Tibial artery (tissue), 4 donors: Measurements from ENCODE around the gene EPHB4.

Experiments
- DNase-seq, 2 donors: peaks; one replicate each; pipeline ENCODE4 v3.0.0-alpha.2; 2019
- H3K27ac ChIP-seq, 2 donors: fragments of 200-600 bp; sonication (generic) in 1 of 2; 1 replicate in 1 of 2; 2 replicates in 1 of 2; pipeline ENCODE4 v1.5.1; 2018 to 2019; ENCODE audit warnings: mild to moderate bottlenecking in 1 of 2
- H3K27me3 ChIP-seq, 2 donors: fragments of 200-600 bp; sonication (generic) in 1 of 2; one replicate each; pipeline versions ENCODE4 v1.5.1 to v1.6.0; 2016 to 2019
- H3K36me3 ChIP-seq, 3 donors: fragments of 200-600 bp; sonication (generic) in 2 of 3; one replicate each; pipeline ENCODE4 v1.5.1; 2016 to 2019; ENCODE audit warnings: mild to moderate bottlenecking in 2 of 3
- H3K4me1 ChIP-seq, 4 donors: fragments of 200-600 bp; sonication (generic) in 2 of 4; 1 replicate in 3 of 4; 2 replicates in 1 of 4; pipeline ENCODE4 v1.5.1; 2016 to 2019
- H3K4me3 ChIP-seq, 2 donors: fragments of 200-600 bp; sonication (generic) in 1 of 2; 1 replicate in 1 of 2; 2 replicates in 1 of 2; pipeline ENCODE4 v1.5.1; 2018 to 2019; ENCODE audit warnings: mild to moderate bottlenecking in 2 of 2
- H3K9me3 ChIP-seq, 3 donors: fragments of 200-600 bp; sonication (generic) in 1 of 3; one replicate each; pipeline ENCODE4 v1.5.1; 2016 to 2019
- CTCF ChIP-seq, 2 experiments: fragments of 200-600 bp in 1 of 2; fragments of 450-650 bp in 1 of 2; IDR thresholded peaks; one replicate each; pipeline ENCODE4 v1.5.1; 2017 to 2019; ENCODE audit warnings: antibody characterized with exemption in 2 of 2, mild to moderate bottlenecking in 1 of 2, moderate library complexity in 1 of 2
- intact Hi-C: fragments of 100-400 bp; cut with DNase I; formaldehyde crosslinking; loops from one replicate; pipeline ENCODE4 v1.15.0; 2023; ENCODE audit warnings: low total_unique reads

Gene EPHB4

GRCh38 chr7:100793806-100794660 lies 33.3 kb downstream of the EPHB4 start:
- H3K4me1 ChIP-seq, result no peaks in the 10 kb centered on the region
- H3K36me3 ChIP-seq, result no peaks in the 10 kb centered on the region
- no peak for DNase-seq
- H3K27me3 ChIP-seq, result peaks cover 0 to 52% of the 10 kb centered on the region in 2 donors
- intact Hi-C loops, result no loop called here
- TF ChIP-seq CTCF (IDR thresholded peaks at IDR 0.05), result no peak
- no peak overlapping the region for H3K27ac ChIP-seq
- no peak overlapping the region for H3K4me3 ChIP-seq
- no peaks in the 10 kb centered on the region for H3K9me3 ChIP-seq

- no peak overlapping the region for H3K27ac ChIP-seq
- TF ChIP-seq CTCF (IDR thresholded peaks at IDR 0.05), result no peak
- intact Hi-C loops, result no loop called here
Measured at GRCh38 chr7:100791881-100792666, 35.2 kb downstream of the EPHB4 start.

GRCh38 chr7:100789055-100789454 lies 38.3 kb downstream of the EPHB4 start:
- Histone ChIP-seq H3K4me3 (no peak overlapping the region), H3K9me3 (peaks cover 0 to 8% (median 8%) of the 10 kb centered on the region in 3 donors), H3K4me1 (no peaks in the 10 kb centered on the region), H3K27me3 (peaks cover 0 to 70% of the 10 kb centered on the region in 2 donors), H3K27ac (no peak overlapping the region), H3K36me3 (no peaks in the 10 kb centered on the region)
- TF ChIP-seq CTCF (IDR thresholded peaks at IDR 0.05), result no peak
- intact Hi-C loops, result no loop called here
- no peak for DNase-seq

More at GRCh38 chr7:100791881-100792666, 35.2 kb downstream of the EPHB4 start:
- peaks cover 0 to 66% of the 10 kb centered on the region in 2 donors for H3K27me3 ChIP-seq
- no peak for DNase-seq
- H3K36me3 ChIP-seq, result no peaks in the 10 kb centered on the region
- H3K4me3 ChIP-seq, result no peak overlapping the region
- no peaks in the 10 kb centered on the region for H3K4me1 ChIP-seq
- H3K9me3 ChIP-seq, result no peaks in the 10 kb centered on the region

- TF ChIP-seq CTCF (IDR thresholded peaks at IDR 0.05), result no peak
- no peaks in the 10 kb centered on the region for H3K36me3 ChIP-seq
- no peak for DNase-seq
- H3K27ac ChIP-seq, result no peak overlapping the region
- no peaks in the 10 kb centered on the region for H3K4me1 ChIP-seq
- intact Hi-C loops, result no loop called here
- peaks cover 0 to 49% of the 10 kb centered on the region in 2 donors for H3K27me3 ChIP-seq
- H3K9me3 ChIP-seq, result peaks cover 0 to 16% (median 11%) of the 10 kb centered on the region in 3 donors
- H3K4me3 ChIP-seq, result no peak overlapping the region
Measured at GRCh38 chr7:100786323-100786722, 41.0 kb downstream of the EPHB4 start.

GRCh38 chr7:100785878-100786277 lies 41.4 kb downstream of the EPHB4 start:
- no peak for DNase-seq
- no peak for TF ChIP-seq CTCF (IDR thresholded peaks at IDR 0.05)
- H3K36me3 ChIP-seq, result no peaks in the 10 kb centered on the region
- no peaks in the 10 kb centered on the region for H3K4me1 ChIP-seq
- intact Hi-C loops, result no loop called here
- H3K27me3 ChIP-seq, result peaks cover 0 to 49% of the 10 kb centered on the region in 2 donors
- H3K4me3 ChIP-seq, result no peak overlapping the region
- H3K27ac ChIP-seq, result no peak overlapping the region
- H3K9me3 ChIP-seq, result peaks cover 0 to 16% (median 11%) of the 10 kb centered on the region in 3 donors
